GM21515 (cell line): ENCODE results near the gene CCDC69.
A peak's percentile ranks its signal among the peaks of the same experiment; 100 is the strongest.

Experiments used
- ATAC-seq: cut with Tn5 transposase; IDR thresholded peaks from one replicate; pipeline ENCODE4 v1.9.1; 2021; ENCODE audit not compliant: unreplicated experiment

CCDC69 gene

DNA sequence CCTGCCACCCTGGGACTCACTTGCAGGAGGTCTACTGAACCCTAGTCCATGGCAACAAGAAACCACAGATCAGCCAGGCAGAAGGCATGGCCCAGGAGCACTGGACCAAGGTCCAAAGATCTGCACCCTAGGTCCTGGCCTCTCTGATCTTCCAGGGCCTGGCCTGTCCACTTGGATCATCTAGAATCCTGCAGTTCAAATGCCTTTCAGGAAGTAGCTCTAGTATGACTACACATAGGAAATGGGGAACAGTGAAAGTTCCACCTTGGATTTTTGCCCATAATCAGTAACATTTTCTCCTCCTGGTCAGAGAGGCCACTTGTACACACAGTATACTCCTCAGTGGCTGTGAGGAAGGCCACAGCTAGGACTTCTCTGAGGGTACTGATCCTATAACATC, 77.8 kb downstream of the CCDC69 start:
- ATAC-seq, result no peak

DNA sequence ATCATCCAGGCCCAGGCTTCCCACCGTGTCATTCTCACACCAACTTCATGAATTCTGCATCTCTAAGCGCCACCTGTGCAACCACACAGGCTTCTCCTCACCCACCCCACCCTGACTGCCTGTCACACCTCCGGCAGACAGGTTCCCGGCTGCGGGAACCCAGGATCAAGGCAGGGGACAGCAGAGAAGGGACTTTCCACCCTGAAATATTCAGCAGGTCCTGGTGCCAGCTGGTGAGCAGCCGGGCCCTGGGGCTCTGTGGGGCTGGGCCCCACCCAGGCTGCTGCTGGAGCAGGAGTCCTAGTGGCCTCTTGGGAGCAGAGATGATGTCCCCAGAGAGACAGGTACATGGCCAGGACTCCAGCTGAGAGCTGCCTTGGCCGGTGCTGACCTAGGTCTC, 79.0 kb downstream of the CCDC69 start:
- ATAC-seq, result no peak

DNA sequence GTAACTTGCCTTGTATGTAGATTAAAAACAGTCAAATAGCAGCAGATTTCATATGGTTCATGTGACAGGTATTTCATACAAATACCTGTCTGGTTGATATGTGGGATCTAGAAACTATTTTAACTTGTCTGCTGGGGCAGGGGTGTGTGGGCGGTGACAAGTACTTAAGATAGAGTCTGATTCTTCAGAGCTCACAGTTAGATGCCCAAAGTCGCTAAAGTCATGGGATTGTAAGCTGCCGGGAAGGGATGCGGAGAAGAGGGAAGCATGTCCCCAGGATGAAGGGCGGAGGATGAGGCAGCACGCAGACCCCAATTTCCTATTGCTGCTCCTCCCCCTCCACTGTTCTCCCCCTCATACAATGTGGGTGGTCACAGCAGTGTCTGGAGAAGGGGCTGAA, 79.6 kb downstream of the CCDC69 start:
- no peak for ATAC-seq

DNA sequence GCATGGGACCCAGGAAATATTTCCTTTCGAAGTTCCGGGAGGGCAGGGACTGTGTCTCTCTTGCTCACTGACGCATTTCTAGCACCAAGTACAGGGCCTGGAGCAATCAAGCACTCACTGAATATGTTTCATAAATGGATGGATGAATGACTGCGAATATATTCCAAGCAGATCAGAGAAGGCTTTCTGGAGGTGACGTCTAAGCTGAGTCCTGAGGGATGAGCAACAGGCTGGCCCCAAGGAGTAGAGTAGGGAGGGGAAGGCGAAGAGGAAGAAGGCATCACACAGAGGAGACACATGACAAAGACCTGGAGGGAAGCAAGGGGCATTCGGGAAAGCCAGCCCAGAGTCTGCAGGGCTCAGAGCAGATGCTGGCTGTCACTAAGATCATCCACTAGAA, 80.2 kb downstream of the CCDC69 start:
- ATAC-seq, result no peak

DNA sequence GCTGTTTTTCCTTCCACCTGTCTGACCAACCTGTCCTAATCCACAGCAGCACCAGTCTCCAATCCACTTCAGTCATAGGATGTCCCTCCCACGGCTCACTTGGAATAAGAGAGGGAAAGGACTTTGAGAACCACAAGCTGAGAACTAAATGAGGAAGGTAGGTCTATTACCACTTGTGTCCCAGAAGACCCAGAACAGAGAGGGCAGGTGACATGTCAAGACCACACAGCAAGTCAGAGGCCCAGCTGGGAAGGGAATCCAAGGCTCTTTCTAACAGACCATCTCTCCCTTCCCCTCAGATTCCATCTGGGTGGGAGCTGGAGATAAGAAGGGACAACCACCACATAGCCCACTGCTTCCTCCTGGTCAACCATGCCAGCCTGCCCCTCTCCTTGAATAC, 81.0 kb downstream of the CCDC69 start:
- no peak for ATAC-seq

DNA sequence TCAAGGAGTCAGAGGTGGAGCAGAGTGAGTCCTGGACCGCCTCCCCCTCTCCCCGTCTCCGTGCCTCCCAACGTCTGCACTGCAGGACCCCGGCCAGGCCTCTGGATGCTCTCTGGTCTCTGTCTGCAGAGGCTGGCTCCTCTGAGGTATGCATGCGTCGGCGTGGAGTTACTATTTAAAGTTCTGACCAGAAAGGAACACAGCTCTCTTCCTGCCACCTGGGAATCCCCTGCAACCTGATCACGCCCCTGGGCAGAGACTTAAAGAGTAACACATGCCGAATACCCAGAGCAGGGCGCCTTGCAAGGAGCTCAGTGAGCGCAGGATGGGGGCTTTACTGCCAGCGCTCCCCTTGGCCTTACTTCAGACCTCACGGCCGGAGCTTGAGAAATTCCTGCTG, 82.4 kb downstream of the CCDC69 start:
- ATAC-seq, result peak; percentile 83

DNA sequence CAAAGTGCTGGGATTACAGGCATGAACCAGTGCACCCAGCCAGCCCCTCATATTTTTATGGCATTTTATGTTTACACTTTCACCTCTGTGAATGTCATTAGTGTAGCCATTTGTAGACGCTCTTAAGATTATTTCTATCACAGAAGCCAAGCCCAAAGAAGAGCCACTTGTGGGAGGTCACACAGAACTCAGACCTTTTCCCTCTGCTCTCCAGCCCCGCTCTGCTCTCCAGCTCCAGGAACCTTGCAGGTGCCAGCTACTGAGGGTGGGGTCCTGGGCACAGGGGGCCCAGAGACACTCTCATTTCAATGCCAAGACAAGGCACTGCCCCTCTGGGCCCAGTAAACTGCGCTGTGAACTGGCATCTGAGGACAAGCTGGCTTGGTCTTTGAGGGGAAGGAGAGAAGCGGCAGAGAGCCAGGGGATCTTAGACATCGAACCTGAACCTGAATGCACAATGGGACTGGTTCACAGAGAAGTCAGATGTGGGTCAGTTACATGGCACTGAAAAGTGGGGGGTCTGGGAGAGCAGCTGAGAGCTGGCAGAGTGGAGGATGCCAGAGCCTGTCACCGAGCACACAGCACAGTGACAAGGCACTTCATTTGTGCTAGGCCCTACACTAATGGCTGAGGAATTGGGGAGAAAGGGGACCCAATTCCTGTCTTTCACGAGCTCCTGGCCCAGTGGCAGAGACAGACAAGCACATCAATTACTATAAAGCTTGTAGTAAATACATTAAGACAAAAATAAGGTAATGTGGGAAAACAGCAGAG, 83.0 kb downstream of the CCDC69 start:
- ATAC-seq, result no peak

DNA sequence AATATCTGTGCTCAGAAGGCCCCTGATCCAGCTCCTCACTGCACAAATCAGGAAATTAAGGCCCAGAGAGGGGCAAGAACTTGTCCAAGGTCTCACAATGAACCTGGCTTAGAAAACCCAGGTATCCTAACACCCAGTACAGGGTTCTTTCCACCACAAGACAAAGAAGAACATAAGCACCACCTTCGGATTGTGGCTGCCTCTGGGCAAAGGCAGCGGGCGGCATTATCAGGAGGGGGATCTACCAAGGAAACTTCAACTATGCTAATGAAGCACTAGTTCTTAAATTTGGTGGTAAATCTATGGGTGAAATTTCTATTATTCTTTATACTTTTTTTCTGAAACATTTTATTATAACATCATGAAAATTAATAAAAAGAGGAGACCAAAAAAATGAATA, 84.2 kb downstream of the CCDC69 start:
- no peak for ATAC-seq

DNA sequence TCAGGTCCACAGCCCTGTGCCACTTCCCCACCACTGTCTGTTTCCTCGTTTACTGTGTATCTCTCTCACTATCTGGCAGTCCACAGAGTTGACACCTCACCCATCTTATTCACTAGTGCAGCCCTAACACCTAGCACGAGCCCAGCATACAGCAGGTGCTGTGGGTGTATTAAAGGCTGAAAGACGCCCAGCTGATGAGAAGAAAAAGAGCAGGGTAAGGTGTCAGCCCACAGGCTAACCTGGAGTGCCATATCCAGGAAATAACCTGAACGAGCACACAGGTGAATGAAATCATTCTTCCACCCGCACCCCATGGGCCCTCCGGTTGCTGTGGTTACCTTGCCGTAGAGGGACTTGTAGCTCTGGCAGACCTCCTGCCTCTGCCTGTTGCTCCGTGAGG, 84.9 kb downstream of the CCDC69 start:
- ATAC-seq, result no peak

DNA sequence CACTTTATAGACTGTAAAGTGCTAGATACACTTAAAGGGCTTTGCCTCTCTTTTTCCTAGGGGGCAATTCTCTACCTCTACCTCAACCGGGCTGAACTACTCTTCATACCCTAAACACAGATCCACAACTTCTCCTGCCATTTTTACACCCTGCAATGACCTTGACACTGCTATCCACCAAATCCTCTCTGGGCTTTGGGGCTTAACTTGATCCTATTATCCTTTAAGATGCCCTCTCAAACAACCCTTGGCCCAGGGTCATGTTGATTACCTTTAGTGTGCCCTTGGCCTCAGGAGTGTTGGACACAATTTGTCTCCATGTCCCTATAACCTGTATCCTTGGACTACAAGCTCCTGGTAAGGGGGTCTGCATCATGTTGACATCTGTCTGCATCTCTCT, 85.8 kb downstream of the CCDC69 start:
- ATAC-seq, result no peak

DNA sequence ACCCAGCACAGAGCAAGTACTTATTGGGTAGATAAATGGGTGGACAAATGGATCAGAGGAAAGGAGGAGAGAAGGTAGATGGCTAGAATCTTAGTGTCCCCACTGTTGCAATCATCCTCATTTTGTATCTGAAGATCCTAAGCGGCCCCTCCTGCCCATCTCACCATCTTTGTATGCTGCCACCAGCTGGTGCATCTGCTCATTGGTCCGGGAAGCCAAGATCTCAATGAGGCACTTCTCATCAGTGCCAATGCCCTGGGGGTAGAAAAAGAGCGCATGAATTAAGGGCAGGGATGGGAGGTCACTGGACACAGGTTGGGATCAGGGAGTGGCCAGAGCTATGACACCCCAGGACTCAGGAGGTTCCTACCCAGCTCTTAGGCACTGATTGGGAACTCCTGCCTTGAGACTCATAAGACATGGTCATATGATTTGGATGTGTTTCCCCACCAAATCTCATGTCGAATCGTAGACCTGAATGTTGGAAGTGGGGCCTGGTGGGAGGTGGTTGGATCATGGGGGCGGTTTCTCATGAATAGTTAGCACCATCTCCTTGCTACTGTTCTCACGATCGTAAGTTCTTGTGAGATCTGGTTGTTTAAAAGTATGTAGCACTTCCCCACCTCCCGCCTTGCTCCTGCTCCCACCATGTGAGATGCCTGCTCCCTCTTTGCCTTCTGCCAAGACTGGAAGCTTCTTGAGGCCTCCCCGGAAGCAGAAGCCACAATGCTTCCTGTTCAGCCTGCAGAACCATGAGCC, 86.6 kb downstream of the CCDC69 start:
- no peak for ATAC-seq

DNA sequence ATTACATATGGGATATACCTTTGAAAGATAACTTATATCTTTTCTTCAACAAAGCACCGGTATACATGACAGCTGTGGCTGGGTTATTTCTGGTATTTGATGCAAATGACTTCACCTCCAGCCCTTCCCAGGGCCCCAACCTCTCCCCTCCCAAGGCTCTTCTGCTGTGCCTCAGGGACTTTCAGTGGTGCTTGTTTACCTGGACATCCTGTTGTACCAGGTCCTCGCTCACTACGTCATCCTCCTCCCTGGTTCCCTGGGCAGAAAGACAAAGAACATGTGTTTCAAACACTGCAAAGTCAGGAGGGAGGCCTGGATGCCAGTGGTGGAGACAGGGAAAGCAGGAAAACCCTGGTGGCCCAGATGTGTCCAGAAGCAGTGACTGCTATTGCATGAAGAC, 89.7 kb downstream of the CCDC69 start:
- ATAC-seq, result peak; percentile 72

DNA sequence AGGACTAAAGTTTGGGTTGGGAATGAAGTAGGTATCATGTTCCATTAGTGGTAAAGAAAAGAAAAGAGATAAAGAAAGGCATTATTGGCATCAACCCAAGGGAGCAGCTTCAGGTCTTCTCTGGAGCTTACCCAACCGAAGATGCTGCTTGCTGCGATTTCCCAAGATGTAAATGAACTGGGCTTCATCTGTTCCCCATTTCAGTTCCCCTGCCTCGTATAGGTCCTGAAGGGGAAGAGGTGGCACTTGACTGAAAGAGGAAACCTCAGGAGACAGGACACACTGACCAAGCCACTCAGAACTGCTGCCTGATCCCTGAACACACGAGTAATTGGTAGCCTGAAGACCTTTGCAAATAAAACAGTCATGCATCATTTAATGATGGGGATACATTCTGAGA, 90.9 kb downstream of the CCDC69 start:
- no peak for ATAC-seq
